Measurements from ENCODE around the gene ATXN3. TPM values are rescaled to one million over a fixed set of nuclear protein-coding genes. Genes with fewer than 3 reads are reported as not detected.

ATXN3 gene
- total RNA-seq, 1 experiment from 2014 or later = 27.6 TPM

DNA sequence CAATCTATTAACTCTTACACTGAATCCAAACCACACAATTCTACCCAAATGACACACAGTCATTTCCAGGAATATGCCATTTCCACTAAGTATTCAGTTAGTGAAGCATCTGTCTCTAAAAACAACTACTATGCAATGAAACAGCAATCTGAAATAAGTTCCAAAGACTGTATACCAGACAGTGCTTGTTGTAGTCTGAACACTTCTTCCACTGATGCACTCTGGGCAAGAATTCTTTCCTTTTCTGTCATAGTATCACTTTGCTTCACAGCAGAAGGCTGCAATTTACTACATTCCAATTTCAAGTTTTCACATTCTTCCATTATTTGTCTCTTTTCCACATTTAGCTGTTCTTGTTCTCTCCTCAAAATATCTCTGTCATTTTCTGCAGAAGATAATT is 92.3 kb downstream of the ATXN3 start:
- Histone ChIP-seq H3K27me3 (ENCODE audit: insufficient read depth, low read length) (no peaks in the 10 kb centered on the region), H4K20me1 (ENCODE audit: insufficient read depth) (no peaks in the 10 kb centered on the region), H3K79me2 (ENCODE audit: insufficient read depth, low read length) (no peaks in the 10 kb centered on the region), H3K4me1 (ENCODE audit: control insufficient read depth in 1 of 2, insufficient read depth in 2 of 2, low read length in 2 of 2) (no peaks in the 10 kb centered on the region), H3K4me2 (ENCODE audit: low read length) (no peak overlapping the region), H3K9ac (ENCODE audit: low read length) (no peak overlapping the region), H2AFZ (ENCODE audit: low read depth, low read length, poor library complexity, severe bottlenecking) (no peak overlapping the region), H3K36me3 (ENCODE audit: control insufficient read depth in 1 of 2, insufficient read depth in 2 of 2, low read length in 2 of 2) (peaks cover 8 to 15% of the 10 kb centered on the region in 2 experiments), H3K27ac (ENCODE audit: low read depth, low read length) (no peak overlapping the region), H3K4me3 (replicated peaks in 1 of 2; ENCODE audit: low read depth in 1 of 2, low read length in 2 of 2) (no peak overlapping the region), H3K9me3 (ENCODE audit: control insufficient read depth in 1 of 2, insufficient read depth in 1 of 2, low read depth in 1 of 2, low read length in 2 of 2) (no peaks in the 10 kb centered on the region), H3K9me2 (ENCODE audit: insufficient read depth) (no peaks in the 10 kb centered on the region)
- POLR2A ChIA-PET = no interaction called here
- BruUV-seq (replicated peaks) = no TSS peak
- RAD21 ChIA-PET (ENCODE audit: low non-redundant PET in 1 of 2, low total read pairs in 2 of 2, uncharacterized antibody in 2 of 2, unreplicated experiment in 2 of 2) = no interaction called here
- DNase-seq (ENCODE audit: low read depth, low spot score) (no peak), ATAC-seq (no peak)
- intact Hi-C loops (cut with micrococcal nuclease) = no loop called here
- CTCF ChIA-PET = no interaction called here
- TF ChIP-seq FOSL1 (IDR thresholded peaks at IDR 0.05; ENCODE audit: low read depth) (no peak), SRF (IDR thresholded peaks at IDR 0.05; ENCODE audit: low read depth) (no peak), RAD21 (IDR thresholded peaks at IDR 0.05; ENCODE audit: low read depth) (no peak), EZH2phosphoT487 (IDR thresholded peaks at IDR 0.05; ENCODE audit: borderline replicate concordance) (no peak), POLR2AphosphoS5 (IDR thresholded peaks at IDR 0.05; ENCODE audit: low read depth, low read length) (no peak), JUND (IDR thresholded peaks at IDR 0.05) (no peak), ELF1 (IDR thresholded peaks at IDR 0.05; ENCODE audit: borderline replicate concordance, low read depth) (no peak), TCF7L2 (IDR thresholded peaks at IDR 0.05; ENCODE audit: borderline replicate concordance, extremely low read depth, insufficient read depth, insufficient read length) (no peak), CBX3 (IDR thresholded peaks at IDR 0.05; ENCODE audit: low read depth) (no peak), POLR2A (IDR thresholded peaks at IDR 0.05; ENCODE audit: borderline replicate concordance, extremely low read depth, insufficient read depth, insufficient read length) (no peak), ZFX (IDR thresholded peaks at IDR 0.05) (no peak), YY1 (IDR thresholded peaks at IDR 0.05; ENCODE audit: extremely low read depth, insufficient replicate concordance, low read depth, low read length) (no peak), EZH2 (IDR thresholded peaks at IDR 0.05) (no peak), SIN3A (IDR thresholded peaks at IDR 0.05; ENCODE audit: low read depth) (no peak)
- TF ChIP-seq, protein P1, sequence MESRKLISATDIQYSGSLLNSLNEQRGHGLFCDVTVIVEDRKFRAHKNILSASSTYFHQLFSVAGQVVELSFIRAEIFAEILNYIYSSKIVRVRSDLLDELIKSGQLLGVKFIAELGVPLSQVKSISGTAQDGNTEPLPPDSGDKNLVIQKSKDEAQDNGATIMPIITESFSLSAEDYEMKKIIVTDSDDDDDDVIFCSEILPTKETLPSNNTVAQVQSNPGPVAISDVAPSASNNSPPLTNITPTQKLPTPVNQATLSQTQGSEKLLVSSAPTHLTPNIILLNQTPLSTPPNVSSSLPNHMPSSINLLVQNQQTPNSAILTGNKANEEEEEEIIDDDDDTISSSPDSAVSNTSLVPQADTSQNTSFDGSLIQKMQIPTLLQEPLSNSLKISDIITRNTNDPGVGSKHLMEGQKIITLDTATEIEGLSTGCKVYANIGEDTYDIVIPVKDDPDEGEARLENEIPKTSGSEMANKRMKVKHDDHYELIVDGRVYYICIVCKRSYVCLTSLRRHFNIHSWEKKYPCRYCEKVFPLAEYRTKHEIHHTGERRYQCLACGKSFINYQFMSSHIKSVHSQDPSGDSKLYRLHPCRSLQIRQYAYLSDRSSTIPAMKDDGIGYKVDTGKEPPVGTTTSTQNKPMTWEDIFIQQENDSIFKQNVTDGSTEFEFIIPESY (IDR thresholded peaks at IDR 0.05; ENCODE audit: extremely low read depth, insufficient replicate concordance, low read length) = no peak
- TF ChIP-seq, protein P2, sequence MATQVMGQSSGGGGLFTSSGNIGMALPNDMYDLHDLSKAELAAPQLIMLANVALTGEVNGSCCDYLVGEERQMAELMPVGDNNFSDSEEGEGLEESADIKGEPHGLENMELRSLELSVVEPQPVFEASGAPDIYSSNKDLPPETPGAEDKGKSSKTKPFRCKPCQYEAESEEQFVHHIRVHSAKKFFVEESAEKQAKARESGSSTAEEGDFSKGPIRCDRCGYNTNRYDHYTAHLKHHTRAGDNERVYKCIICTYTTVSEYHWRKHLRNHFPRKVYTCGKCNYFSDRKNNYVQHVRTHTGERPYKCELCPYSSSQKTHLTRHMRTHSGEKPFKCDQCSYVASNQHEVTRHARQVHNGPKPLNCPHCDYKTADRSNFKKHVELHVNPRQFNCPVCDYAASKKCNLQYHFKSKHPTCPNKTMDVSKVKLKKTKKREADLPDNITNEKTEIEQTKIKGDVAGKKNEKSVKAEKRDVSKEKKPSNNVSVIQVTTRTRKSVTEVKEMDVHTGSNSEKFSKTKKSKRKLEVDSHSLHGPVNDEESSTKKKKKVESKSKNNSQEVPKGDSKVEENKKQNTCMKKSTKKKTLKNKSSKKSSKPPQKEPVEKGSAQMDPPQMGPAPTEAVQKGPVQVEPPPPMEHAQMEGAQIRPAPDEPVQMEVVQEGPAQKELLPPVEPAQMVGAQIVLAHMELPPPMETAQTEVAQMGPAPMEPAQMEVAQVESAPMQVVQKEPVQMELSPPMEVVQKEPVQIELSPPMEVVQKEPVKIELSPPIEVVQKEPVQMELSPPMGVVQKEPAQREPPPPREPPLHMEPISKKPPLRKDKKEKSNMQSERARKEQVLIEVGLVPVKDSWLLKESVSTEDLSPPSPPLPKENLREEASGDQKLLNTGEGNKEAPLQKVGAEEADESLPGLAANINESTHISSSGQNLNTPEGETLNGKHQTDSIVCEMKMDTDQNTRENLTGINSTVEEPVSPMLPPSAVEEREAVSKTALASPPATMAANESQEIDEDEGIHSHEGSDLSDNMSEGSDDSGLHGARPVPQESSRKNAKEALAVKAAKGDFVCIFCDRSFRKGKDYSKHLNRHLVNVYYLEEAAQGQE (IDR thresholded peaks at IDR 0.05; ENCODE audit: low read depth) = no peak
- TF ChIP-seq, protein P3, sequence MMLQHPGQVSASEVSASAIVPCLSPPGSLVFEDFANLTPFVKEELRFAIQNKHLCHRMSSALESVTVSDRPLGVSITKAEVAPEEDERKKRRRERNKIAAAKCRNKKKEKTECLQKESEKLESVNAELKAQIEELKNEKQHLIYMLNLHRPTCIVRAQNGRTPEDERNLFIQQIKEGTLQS (IDR thresholded peaks at IDR 0.05) = no peak
